ENCODE results near the gene GATA3.

DNA sequence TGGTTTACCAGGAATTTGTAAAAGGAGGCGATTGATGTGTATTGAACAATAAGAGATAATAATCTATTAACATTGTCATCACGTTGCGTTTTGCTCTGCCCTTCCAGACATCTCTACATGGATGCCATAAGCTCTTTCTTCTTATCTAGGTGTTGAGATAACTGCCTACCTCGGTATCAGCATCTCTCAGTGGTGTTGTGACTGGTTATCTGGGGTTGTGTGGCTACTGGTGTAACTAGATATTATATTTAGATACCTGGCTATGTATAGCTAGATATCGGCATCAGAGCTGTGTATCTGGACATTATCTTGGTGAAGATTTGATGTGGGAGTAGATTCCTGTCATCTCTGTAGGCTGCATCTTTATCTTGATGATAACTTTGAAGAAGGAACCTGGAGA, 17.2 kb downstream of the GATA3 start:
- TF ChIP-seq, protein P1, sequence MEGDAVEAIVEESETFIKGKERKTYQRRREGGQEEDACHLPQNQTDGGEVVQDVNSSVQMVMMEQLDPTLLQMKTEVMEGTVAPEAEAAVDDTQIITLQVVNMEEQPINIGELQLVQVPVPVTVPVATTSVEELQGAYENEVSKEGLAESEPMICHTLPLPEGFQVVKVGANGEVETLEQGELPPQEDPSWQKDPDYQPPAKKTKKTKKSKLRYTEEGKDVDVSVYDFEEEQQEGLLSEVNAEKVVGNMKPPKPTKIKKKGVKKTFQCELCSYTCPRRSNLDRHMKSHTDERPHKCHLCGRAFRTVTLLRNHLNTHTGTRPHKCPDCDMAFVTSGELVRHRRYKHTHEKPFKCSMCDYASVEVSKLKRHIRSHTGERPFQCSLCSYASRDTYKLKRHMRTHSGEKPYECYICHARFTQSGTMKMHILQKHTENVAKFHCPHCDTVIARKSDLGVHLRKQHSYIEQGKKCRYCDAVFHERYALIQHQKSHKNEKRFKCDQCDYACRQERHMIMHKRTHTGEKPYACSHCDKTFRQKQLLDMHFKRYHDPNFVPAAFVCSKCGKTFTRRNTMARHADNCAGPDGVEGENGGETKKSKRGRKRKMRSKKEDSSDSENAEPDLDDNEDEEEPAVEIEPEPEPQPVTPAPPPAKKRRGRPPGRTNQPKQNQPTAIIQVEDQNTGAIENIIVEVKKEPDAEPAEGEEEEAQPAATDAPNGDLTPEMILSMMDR (IDR thresholded peaks at IDR 0.05 in 4 of 5, conservative IDR thresholded peaks at IDR 0.05 in 1 of 5), result no peak
- TF ChIP-seq POLR2A (IDR thresholded peaks at IDR 0.05), result no peak

Measured in gastrocnemius medialis (tissue), 4 donors.